Fibroblast of peridontal ligament (primary cell): Measurements from ENCODE around the gene MMD.
A peak's percentile ranks its signal among the peaks of the same experiment; 100 is the strongest.

Experiments
- DNase-seq: peaks from one replicate; pipeline ENCODE4 v3.0.0-alpha.2; 2010; ENCODE audit errors: extremely low read depth

MMD gene

DNA sequence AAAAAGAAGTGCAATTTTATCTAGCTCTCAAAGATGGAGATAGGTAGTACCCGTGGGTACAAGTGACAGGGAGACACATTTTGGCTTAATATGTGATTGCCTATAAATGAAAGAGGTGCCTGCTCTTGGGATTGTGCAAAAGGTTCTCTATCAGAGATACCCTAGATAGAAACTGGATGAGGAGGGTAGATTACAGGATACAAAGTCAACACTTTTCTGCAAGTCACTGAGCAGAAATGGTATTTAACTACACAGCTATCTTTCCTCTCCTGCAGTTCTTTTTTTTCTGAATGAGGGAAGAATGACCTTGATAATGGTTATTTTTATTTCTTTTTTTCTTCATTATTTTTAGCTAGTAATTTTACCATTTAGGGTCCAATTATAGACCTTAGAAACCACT, 67.6 kb downstream of the MMD start:
- no peak for DNase-seq

- no peak for DNase-seq
These were observed 70.4 kb downstream of the MMD start for GRCh38 chr17:55351226-55351625.

DNA sequence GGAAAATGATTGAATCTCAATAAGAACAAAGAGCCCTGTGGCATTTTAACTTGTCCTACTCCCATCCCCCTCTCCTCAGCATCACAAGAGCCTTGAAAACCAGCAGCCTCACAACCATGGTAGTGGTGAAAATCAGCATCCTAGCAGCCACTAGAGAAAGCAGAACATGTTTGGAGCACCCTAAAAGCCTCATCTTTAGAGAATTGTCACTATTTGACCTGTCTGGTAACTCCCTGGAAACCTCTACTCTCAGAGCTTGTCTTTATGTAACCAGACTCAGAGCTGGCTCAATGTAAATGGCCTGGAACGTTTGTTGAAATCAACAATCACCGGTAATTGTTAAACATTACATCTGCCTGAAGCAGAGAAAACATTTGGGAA, 70.8 kb downstream of the MMD start:
- DNase-seq: no peak

DNA sequence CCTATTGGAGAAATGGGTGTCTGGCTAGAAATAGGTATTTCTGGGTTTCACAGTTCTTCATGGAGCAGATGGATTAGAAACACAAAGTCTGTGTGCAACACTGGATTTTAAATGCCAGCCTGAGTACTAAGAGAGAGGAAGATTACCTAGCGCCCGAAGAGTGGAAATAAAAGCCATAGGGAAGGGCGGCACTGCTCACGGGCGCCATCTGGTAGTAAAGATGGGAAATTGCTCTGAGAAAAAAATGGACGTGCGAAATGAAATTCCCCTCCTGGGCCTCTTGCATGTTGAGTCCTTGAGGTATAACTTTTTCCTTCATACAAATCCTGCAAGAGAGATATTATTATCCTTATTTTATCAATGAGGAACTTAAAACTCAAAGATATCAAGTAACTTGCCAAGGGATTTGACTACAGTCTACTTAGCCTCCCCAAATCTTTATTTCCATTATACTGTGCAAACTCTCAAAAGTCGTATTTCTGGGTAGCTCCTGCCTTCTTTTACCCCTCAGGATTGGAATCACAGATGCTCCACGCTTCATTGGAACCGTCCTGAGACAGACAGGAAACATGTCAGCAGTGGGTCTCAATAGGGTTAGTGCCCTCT, 72.8 kb downstream of the MMD start:
- peak; percentile 60 for DNase-seq

- DNase-seq: no peak
These were observed 74.3 kb downstream of the MMD start for GRCh38 chr17:55347341-55347740.

- DNase-seq: no peak
These were observed 75.0 kb downstream of the MMD start for GRCh38 chr17:55346658-55347057.

DNA sequence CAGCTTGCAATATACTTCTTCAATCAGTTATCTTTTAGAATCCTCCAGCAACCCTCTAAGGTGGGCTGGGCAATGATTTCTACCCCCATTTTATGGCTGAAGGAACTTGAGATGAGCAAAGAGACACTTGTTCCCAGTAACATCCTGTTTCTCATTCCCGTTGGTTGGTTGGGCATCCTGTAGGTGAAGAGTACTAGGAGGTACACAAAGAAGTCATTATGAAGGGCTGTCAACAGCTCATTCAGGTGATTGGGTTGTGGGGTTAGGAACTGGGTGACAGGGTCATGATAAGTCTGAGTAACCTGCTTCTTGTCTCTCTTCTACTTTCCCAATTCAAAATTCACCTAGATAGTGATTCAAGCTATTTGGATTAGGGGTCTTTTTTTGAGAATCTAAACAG, 76.5 kb downstream of the MMD start:
- DNase-seq: no peak

- no peak for DNase-seq
These were observed 77.1 kb downstream of the MMD start for GRCh38 chr17:55344514-55344997.

GRCh38 chr17:55343900-55344513, 77.6 kb downstream of the MMD start:
- no peak for DNase-seq

GRCh38 chr17:55342800-55343585, 78.6 kb downstream of the MMD start:
- no peak for DNase-seq
